HG03139 (cell line): Measurements from ENCODE around the gene ANKS1A.

Experiments
- ATAC-seq: cut with Tn5 transposase; IDR thresholded peaks from one replicate; pipeline ENCODE4 v1.9.1; 2021; ENCODE audit not compliant: unreplicated experiment

ANKS1A gene

GRCh38 chr6:35018746-35019145 lies 129.7 kb downstream of the ANKS1A start:
- no peak for ATAC-seq

DNA sequence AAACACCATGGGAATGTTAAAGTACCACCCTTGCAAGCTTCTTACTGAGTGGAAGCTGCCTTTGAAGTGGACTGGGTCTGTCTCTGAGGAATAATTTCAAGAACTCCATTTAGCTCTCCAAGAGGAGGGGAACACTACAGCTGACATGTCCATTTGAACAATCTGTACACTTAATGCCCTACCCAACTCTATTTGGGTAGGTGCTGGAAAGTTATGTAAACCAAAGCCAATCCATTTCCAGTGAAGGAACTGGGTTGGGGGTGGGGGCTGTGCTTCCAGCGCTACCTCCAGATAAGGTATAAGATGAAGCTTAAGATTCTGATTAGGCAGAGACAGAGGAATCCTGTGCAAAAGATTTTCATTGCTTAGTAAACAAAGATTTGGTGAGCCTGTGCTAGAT lies 130.1 kb downstream of the ANKS1A start:
- no peak for ATAC-seq

DNA sequence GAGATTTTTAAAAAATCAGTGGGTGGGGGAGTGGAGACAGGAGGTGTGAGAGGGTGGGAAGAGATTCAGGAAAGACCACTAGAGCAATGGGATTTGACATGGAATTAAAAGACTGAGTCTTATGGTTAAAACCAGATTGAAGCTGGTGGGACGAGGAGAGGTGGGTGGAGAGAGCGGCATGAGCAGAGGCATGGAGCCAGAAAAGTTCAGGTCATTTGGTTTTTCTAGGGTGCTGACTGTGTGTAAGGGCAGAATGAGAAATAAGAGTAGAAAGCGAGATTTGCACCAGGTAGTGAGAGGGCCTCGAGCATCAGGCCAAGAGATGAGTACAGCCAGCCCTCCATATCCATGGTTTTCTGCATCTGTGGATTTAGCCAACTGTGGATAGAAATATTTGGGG lies 130.8 kb downstream of the ANKS1A start:
- ATAC-seq, result no peak

GRCh38 chr6:35021004-35021403 lies 131.9 kb downstream of the ANKS1A start:
- ATAC-seq, result no peak

GRCh38 chr6:35023091-35024000 lies 134.3 kb downstream of the ANKS1A start:
- no peak for ATAC-seq

DNA sequence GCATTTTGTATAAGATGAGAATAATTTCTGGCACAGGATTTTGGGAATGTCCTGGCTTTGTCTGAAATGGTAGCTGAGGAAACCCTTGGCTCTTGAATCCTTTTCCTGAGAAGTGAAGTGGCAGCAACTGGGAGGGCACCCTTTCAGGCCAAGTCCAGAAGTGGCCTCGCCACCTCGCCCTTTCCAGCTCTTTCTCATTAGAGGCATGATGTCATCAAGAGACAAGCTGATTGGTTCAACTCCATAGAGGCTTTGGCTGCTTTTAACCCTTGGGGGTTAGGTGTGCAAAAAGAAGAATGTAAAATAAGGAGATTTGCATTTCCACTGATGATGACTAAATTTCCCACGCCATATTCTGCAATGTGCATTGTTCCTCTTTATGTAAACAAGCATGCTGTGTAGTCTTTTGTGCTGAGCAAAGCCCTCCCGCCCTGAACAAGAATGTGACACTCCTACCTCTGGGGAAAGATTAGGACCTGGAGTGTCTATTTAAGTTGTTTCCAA lies 135.5 kb downstream of the ANKS1A start:
- ATAC-seq, result no peak

- no peak for ATAC-seq
Measured at GRCh38 chr6:35025232-35026188, 136.5 kb downstream of the ANKS1A start.

DNA sequence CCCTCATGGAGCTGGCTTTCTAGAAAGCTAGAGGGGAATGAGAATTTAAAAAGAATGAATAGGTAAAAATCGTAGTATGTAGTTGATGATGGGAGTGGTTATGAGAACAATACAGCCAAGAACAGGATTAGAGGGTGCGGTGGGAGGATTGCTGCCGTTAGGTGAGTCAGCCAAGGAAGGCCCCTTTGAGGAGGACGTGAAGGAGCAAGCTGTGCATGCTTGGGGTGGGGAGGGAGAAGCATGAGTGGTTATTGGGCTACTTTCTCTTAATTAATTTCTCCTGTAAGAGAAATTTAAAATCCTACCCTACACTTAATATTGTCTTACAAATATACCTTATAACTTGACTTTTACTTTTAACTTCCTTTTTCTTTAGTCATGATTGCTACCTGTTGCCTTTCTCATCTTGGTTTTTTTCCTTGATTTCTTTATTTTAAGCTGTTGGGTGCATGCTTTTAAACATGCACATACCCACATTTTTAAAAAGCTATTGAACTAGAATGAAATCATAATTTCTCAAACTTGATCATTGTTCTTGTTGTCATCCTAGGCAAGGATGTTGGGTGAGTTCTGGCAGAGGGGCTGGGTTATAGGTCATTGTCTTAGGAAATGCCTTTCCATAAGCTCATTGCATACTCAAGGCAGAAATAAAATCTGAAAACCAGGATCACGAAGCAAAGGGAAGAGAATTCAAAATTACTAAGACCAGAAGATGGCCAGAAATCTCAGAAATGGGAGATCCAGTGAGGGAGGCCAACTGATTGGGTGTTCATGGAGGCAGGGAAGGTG lies 137.6 kb downstream of the ANKS1A start:
- no peak for ATAC-seq

GRCh38 chr6:35027807-35028206 lies 138.8 kb downstream of the ANKS1A start:
- no peak for ATAC-seq

- no peak for ATAC-seq
Measured at GRCh38 chr6:35028781-35029769, 140.0 kb downstream of the ANKS1A start.

GRCh38 chr6:35030099-35030498 lies 141.0 kb downstream of the ANKS1A start:
- ATAC-seq, result no peak

GRCh38 chr6:35031611-35032529 lies 142.8 kb downstream of the ANKS1A start:
- ATAC-seq, result no peak

DNA sequence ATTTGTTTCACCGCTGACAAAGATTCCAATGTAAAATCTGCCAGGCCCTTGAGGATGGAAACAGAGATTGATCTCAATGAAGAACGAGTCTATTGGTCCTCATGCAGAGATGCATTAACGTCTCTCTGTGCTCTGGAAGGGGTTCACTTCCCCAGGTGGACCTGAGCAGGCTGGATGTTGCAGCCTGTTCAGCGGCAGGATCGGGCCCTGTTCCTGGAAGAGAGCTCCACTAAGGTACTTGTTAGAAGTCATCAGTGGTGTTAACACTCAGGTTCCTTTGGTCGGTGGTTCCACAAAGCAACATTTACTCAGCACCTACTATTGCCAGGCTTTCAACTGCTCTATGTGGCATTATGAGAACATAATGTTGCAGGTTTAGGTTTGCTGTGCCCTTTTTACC lies 144.6 kb downstream of the ANKS1A start:
- no peak for ATAC-seq

DNA sequence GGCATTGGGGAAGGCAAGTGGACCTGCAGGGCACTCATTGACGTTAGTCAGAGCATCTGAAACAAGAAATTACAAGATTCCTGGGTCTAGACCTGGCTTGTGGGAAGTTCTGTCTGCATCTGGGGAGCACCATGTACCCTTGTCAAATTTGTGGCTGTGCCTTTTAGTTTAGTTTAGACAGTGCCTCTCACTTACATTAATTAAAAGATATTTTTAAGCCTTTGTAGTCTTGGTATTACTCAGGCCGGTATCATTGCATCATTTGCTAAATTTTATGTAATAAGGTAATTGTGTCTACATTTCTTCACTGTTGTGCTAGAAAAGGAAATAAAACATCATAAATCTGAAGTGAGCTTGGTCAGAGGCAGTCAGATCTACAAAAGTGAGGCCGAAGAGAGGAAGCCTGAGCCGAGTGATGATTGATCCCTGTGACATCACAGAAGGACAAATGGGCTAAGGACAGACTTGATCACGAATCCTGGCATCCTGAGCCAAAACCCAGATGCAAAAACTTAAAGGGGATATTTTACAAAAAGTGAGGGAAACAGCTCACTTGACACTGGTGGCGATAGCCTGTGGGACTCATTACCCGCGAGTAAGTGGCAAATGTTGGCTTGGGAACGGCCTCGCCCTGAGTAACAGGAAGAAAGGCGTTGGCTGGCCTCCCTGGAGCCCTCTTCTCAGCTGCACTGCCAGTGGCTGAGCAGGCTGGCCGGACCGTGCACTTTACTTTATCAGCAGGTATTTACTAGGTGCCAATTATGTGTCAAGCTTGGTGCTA lies 145.5 kb downstream of the ANKS1A start:
- no peak for ATAC-seq

DNA sequence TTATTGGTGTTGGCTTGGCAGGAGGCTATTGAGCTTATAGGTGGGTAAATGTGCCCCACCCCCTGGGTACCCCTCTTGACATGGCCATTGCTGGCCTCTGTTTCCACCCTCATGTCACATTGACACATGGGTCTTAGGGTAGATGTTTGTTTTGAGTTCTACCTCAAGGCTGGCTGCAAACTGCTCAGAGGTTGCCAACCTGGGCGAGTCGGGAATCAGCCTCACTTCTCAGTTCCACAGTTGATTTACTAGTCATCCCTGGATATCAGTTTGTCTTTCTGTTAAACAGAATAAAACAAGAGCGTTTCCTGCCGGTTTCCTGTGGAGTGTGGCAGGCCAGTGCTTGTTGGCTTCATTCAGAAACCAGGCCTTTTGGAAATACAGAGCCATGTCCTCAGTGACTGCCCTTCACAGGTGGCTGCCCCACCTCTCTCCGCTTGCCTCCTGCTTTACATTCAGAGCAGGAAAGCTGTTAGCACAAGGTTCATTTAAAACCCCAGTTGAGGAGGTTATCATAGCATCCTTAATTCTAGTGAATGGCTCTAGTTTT lies 146.5 kb downstream of the ANKS1A start:
- no peak for ATAC-seq

- ATAC-seq, result no peak
Measured at GRCh38 chr6:35036059-35036827, 147.2 kb downstream of the ANKS1A start.
